Right atrium auricular region (tissue), 2 donors: Measurements from ENCODE around the gene FBLIM1. TPM values are rescaled to one million over a fixed set of nuclear protein-coding genes. Genes with fewer than 3 reads are reported as not detected.
A peak's percentile ranks its signal among the peaks of the same experiment; 100 is the strongest.

Source experiments
- DNase-seq: peaks from one replicate; pipeline ENCODE4 v3.0.0-alpha.2; 2019; ENCODE audit warnings: low spot score
- H3K27ac ChIP-seq, 2 donors: fragments of 200-600 bp; sonication (generic); 1 replicate in 1 of 2; 2 replicates in 1 of 2; pipeline ENCODE4 v1.5.1; 2016 to 2019
- H3K27me3 ChIP-seq, 2 donors: fragments of 200-600 bp; sonication (generic); one replicate each; pipeline versions ENCODE4 v1.5.1 to v1.6.0; 2017 to 2019
- H3K36me3 ChIP-seq: fragments of 200-600 bp; sonication (generic); one replicate; pipeline ENCODE4 v1.5.1; 2016
- H3K4me1 ChIP-seq, 2 donors: fragments of 200-600 bp; sonication (generic); one replicate each; pipeline versions ENCODE4 v1.5.1 to v1.6.0; 2017 to 2019
- H3K4me3 ChIP-seq, 2 donors: fragments of 200-600 bp; sonication (generic); 1 replicate in 1 of 2; 2 replicates in 1 of 2; pipeline ENCODE4 v1.5.1; 2017 to 2019; ENCODE audit warnings: mild to moderate bottlenecking in 1 of 2, moderate library complexity in 1 of 2
- H3K9me3 ChIP-seq, 2 donors: fragments of 200-600 bp; sonication (generic); one replicate each; pipeline ENCODE4 v1.5.1; 2019
- total RNA-seq, 2 donors: library from RNA; depleted of rRNA; stranded (reverse); fragments of >200 nt; gene quantifications; one replicate each; pipeline ENCODE4 v1.1.0, GENCODE V29; 2016
- TF ChIP-seq, protein P1 (sequence below), 2 donors: fragments of 200-600 bp; sonication (generic); IDR thresholded peaks; one replicate each; pipeline ENCODE4 v1.5.1; 2019; ENCODE audit warnings: antibody characterized with exemption in 2 of 2

FBLIM1 gene
- total RNA-seq, 2 donors from 2014 or later, result 66.6 to 124 TPM

- Histone ChIP-seq H3K36me3 (peaks cover 16% of the 10 kb centered on the region), H3K4me1 (peaks cover 0 to 42% of the 10 kb centered on the region in 2 donors), H3K9me3 (no peaks in the 10 kb centered on the region), H3K27me3 (no peaks in the 10 kb centered on the region), H3K27ac (no peak overlapping the region), H3K4me3 (no peak overlapping the region)
- TF ChIP-seq, protein P1, sequence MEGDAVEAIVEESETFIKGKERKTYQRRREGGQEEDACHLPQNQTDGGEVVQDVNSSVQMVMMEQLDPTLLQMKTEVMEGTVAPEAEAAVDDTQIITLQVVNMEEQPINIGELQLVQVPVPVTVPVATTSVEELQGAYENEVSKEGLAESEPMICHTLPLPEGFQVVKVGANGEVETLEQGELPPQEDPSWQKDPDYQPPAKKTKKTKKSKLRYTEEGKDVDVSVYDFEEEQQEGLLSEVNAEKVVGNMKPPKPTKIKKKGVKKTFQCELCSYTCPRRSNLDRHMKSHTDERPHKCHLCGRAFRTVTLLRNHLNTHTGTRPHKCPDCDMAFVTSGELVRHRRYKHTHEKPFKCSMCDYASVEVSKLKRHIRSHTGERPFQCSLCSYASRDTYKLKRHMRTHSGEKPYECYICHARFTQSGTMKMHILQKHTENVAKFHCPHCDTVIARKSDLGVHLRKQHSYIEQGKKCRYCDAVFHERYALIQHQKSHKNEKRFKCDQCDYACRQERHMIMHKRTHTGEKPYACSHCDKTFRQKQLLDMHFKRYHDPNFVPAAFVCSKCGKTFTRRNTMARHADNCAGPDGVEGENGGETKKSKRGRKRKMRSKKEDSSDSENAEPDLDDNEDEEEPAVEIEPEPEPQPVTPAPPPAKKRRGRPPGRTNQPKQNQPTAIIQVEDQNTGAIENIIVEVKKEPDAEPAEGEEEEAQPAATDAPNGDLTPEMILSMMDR (IDR thresholded peaks at IDR 0.05), result no peak
- no peak for DNase-seq
Measured at GRCh38 chr1:15738416-15739113, 20.0 kb upstream of the FBLIM1 start.

- TF ChIP-seq, protein P1 (IDR thresholded peaks at IDR 0.05), result no peak
- no peaks in the 10 kb centered on the region for H3K9me3 ChIP-seq
- no peak overlapping the region for H3K4me3 ChIP-seq
- no peak for DNase-seq
- no peak overlapping the region for H3K27ac ChIP-seq
- peaks cover 9% of the 10 kb centered on the region for H3K36me3 ChIP-seq
- H3K4me1 ChIP-seq, result peaks cover 0 to 42% of the 10 kb centered on the region in 2 donors
- no peaks in the 10 kb centered on the region for H3K27me3 ChIP-seq
Measured at GRCh38 chr1:15739259-15739658, 19.3 kb upstream of the FBLIM1 start.

- Histone ChIP-seq H3K4me1 (peaks cover 0 to 40% of the 10 kb centered on the region in 2 donors), H3K27ac (no peak overlapping the region), H3K4me3 (no peak overlapping the region), H3K9me3 (no peaks in the 10 kb centered on the region), H3K27me3 (no peaks in the 10 kb centered on the region), H3K36me3 (peaks cover 4% of the 10 kb centered on the region)
- TF ChIP-seq, protein P1 (IDR thresholded peaks at IDR 0.05), result no peak
- no peak for DNase-seq
Measured at GRCh38 chr1:15739745-15740144, 18.9 kb upstream of the FBLIM1 start.

DNA sequence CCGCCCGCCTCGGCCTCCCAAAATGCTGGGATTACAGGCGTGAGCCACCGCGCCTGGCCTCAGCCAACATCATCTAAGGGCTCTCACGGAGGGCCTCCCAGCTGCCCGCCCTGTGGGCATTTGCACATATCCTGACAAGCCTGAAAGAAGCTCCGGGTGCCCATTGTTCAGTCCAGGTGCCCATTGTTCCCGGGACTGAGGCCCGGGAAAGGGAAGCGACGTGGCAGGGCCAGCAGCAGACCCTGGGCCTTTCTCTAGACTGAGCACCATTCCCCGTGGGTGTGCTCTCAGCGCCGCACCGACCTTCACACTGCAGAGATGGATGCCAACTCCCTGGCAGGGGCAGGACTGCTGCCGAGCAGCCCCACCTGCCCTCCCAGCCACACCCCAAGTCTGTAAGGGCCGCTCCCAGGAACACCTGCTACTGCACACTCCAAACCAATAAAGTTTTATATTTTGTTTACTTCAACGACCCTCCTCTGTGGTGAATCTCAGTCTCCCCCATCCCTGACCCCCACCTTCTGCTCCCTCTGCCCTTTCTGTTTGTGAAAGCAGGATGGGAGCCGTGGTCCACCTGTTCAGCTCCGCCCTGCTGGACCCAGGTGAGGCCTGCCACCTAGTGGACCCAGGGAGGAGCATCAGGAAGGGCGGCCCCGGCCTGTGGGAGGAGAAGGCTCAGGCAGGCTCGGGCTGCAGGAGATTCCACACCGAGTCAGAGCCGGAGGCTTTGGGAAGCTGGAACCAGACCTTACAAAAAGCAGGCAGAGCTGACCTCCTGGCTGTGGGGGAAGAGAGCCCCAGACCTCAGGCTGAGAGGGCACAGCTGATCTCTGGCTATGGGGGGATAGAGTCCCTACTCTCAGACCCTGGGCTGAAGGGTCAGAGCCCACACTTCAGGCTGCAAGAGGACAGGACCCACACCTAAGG, 17.4 kb upstream of the FBLIM1 start:
- TF ChIP-seq, protein P1 (IDR thresholded peaks at IDR 0.05), result peak; percentile 74 to 84
- H3K27ac ChIP-seq, result no peak overlapping the region

DNA sequence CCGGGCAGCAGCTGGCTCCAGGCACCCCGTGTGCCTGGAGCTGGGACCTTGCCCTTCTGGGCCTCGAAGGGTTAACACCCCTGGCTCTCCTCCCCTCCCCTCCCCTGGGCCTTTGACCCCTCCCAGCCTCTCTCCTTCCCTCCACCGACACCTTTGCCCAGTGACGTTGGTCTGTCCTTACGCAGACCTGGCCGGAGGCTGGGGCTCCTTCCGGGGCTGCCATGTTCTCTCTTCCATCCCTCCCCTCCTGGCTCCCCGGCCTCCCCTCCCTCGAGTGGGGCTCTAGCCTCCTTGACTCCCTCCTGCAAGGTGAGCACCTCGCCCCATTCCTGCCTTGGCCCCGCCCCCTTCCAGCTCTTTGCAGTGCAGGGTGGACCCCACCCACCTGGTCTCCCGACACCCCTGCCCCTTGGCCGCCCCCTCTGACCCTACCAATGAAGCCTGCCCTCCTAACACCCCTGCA, 16.2 kb upstream of the FBLIM1 start, which contains the start of gene TMEM82:
TMEM82 (plus strand) TSS at position 161 of the 463 bp plus-strand sequence; CDS start at position 222, 61 bp downstream.
- DNase-seq, result no peak
- H3K4me3 ChIP-seq, result no peak within 1 kb of the TSS
- TF ChIP-seq, protein P1 (IDR thresholded peaks at IDR 0.05), result no peak
- H3K4me1 ChIP-seq, result peaks cover 0 to 18% of the 10 kb centered on the region in 2 donors
- no peak within 1 kb of the TSS for H3K27ac ChIP-seq
- H3K9me3 ChIP-seq, result no peaks in the 10 kb centered on the region
- H3K27me3 ChIP-seq, result no peaks in the 10 kb centered on the region
- no peaks in the 10 kb centered on the region for H3K36me3 ChIP-seq

More for the DNA sequence above, 17.4 kb upstream of the FBLIM1 start:
- no peak overlapping the region for H3K4me3 ChIP-seq
- H3K4me1 ChIP-seq, result peaks cover 0 to 26% of the 10 kb centered on the region in 2 donors
- no peaks in the 10 kb centered on the region for H3K36me3 ChIP-seq
- DNase-seq, result peak; percentile 65
- H3K27me3 ChIP-seq, result no peaks in the 10 kb centered on the region
- no peaks in the 10 kb centered on the region for H3K9me3 ChIP-seq
